Body of pancreas (tissue), 4 donors: ENCODE data around the gene GFY. TPM values are rescaled to one million over a fixed set of nuclear protein-coding genes. Genes with fewer than 3 reads are reported as not detected.

Experiments
- ATAC-seq: fragments of 150-250 bp; one replicate; pipeline ENCODE4 v1.9.1; 2016
- DNase-seq, 4 donors: peaks; one replicate each; pipeline ENCODE4 v3.0.0-alpha.2; 2019
- H3K27ac ChIP-seq, 4 donors: fragments of 200-600 bp; sonication (generic); 1 replicate in 3 of 4; 2 replicates in 1 of 4; pipeline versions ENCODE4 v1.5.1 to v1.6.1; 2016 to 2019; ENCODE audit warnings: mild to moderate bottlenecking in 1 of 4, mixed read lengths in 1 of 4, moderate library complexity in 1 of 4
- H3K27me3 ChIP-seq, 2 donors: fragments of 200-600 bp; sonication (generic); one replicate each; pipeline ENCODE4 v1.6.0; 2016; ENCODE audit warnings: mild to moderate bottlenecking in 1 of 2
- H3K36me3 ChIP-seq, 2 donors: fragments of 200-600 bp; sonication (generic); replicated peaks in 1 of 2; 2 replicates each; pipeline ENCODE4 v1.5.1; 2016; ENCODE audit warnings: low read depth in 2 of 2; ENCODE audit not compliant: insufficient read depth in 1 of 2
- H3K4me1 ChIP-seq: fragments of 200-600 bp; sonication (generic); one replicate; pipeline ENCODE4 v1.6.0; 2016
- H3K4me3 ChIP-seq, 2 donors: fragments of 200-600 bp; sonication (generic); 1 replicate in 1 of 2; 2 replicates in 1 of 2; pipeline ENCODE4 v1.5.1; 2016 to 2019
- H3K9me3 ChIP-seq, 3 donors: fragments of 200-600 bp; sonication (generic); 1 replicate in 2 of 3; 2 replicates in 1 of 3; pipeline ENCODE4 v1.5.1; 2016
- CTCF ChIP-seq, 7 experiments: fragments of 450-650 bp in 4 of 7; fragments of 200-600 bp in 3 of 7; sonication (generic) in 3 of 7; IDR thresholded peaks; one replicate each; pipeline ENCODE4 v1.5.1; 2016 to 2019; ENCODE audit warnings: antibody characterized with exemption in 7 of 7
- POLR2A ChIP-seq, 3 donors: fragments of 450-650 bp; IDR thresholded peaks; one replicate each; pipeline ENCODE4 v1.6.1; 2016; ENCODE audit warnings: antibody characterized with exemption in 3 of 3, mild to moderate bottlenecking in 2 of 3
- WGBS, 2 donors: methylation state at CpG; one replicate each; pipeline ENCODE4 v1.1.5; 2017; 5-methylcytosine and 5-hydroxymethylcytosine counted together
- intact Hi-C: fragments of 100-400 bp; cut with DNase I; formaldehyde crosslinking; loops from one replicate; pipeline ENCODE4 v1.15.1; 2023
- total RNA-seq, 2 donors: library from RNA; depleted of rRNA; stranded (reverse); fragments of >200 nt; gene quantifications; one replicate each; pipeline ENCODE4 v1.1.0, GENCODE V29; 2016

Gene GFY
- total RNA-seq, 2 donors from 2014 or later = not detected

GRCh38 chr19:49475191-49475917 is 50.2 kb downstream of the GFY start:
- intact Hi-C loops = no loop called here
- H3K36me3 ChIP-seq = no peaks in the 10 kb centered on the region
- ATAC-seq = no peak
- TF ChIP-seq CTCF (IDR thresholded peaks at IDR 0.05) (no peak), POLR2A (IDR thresholded peaks at IDR 0.05) (no peak)
- no peak for DNase-seq
- H3K27ac ChIP-seq = peak overlapping the region in 1 of 4 donors; percentile 25
- no peaks in the 10 kb centered on the region for H3K27me3 ChIP-seq
- 62 to 67% methylated on average over 13 to 15 of the region's 15 CpGs for WGBS, 2 donors
- H3K4me3 ChIP-seq = no peak overlapping the region
- H3K9me3 ChIP-seq = no peaks in the 10 kb centered on the region
- peaks cover 6% of the 10 kb centered on the region for H3K4me1 ChIP-seq

GRCh38 chr19:49475995-49476880 is 51.0 kb downstream of the GFY start:
- DNase-seq (no peak), ATAC-seq (no peak)
- no peaks in the 10 kb centered on the region for H3K27me3 ChIP-seq
- no peak for TF ChIP-seq CTCF (IDR thresholded peaks at IDR 0.05)
- intact Hi-C loops = no loop called here
- WGBS, 2 donors = 56 to 72% methylated on average over 14 to 27 of the region's 27 CpGs
- H3K27ac ChIP-seq = no peak overlapping the region
- peaks cover 6% of the 10 kb centered on the region for H3K4me1 ChIP-seq
- H3K4me3 ChIP-seq = no peak overlapping the region
- no peaks in the 10 kb centered on the region for H3K9me3 ChIP-seq
- H3K36me3 ChIP-seq = no peaks in the 10 kb centered on the region

Other genes with a start within 250 kb of the GFY start
- gene SLC6A16, start 100.2 kb upstream of the GFY start, total RNA-seq = 1 to 10 TPM in 1 of 2 donors, under 1 TPM in 1; 0.99 to 1.6 TPM
- gene CD37, start 90.0 kb upstream of the GFY start, total RNA-seq = 1 to 10 TPM; 4.0 to 6.2 TPM
- 10 to 100 TPM; 12.2 to 15.2 TPM for gene TEAD2, start 63.0 kb upstream of the GFY start, total RNA-seq
- not detected for gene DKKL1, start 61.5 kb upstream of the GFY start, total RNA-seq
- 1 to 10 TPM in 1 of 2 donors, under 1 TPM in 1; 0.66 to 2.6 TPM for gene KASH5, start 37.1 kb upstream of the GFY start, total RNA-seq
- not detected for gene PTH2, start 1.9 kb upstream of the GFY start, total RNA-seq
- gene SLC17A7, start 16.1 kb downstream of the GFY start, total RNA-seq = under 1 TPM in 1 of 2 donors, not detected in 1; 0.26 TPM
- 10 to 100 TPM; 57.0 to 63.3 TPM for gene PIH1D1, start 26.4 kb downstream of the GFY start, total RNA-seq
- 10 to 100 TPM; 25.9 to 38.9 TPM for gene ALDH16A1, start 27.8 kb downstream of the GFY start, total RNA-seq
- gene FLT3LG, start 48.8 kb downstream of the GFY start, total RNA-seq = under 1 TPM; 0.52 to 0.66 TPM
- 1,000 to 10,000 TPM; 1,758 to 2,456 TPM for gene RPL13A, start 62.2 kb downstream of the GFY start, total RNA-seq
- 1,000 to 10,000 TPM; 1,400 to 1,772 TPM for gene RPS11, start 71.0 kb downstream of the GFY start, total RNA-seq
- 100 to 1,000 TPM; 117 to 121 TPM for gene FCGRT, start 87.3 kb downstream of the GFY start, total RNA-seq
- gene RCN3, start 102.6 kb downstream of the GFY start, total RNA-seq = 10 to 100 TPM; 11.9 to 39.9 TPM
- 10 to 100 TPM; 50.6 to 73.2 TPM for gene NOSIP, start 155.2 kb downstream of the GFY start, total RNA-seq
- 1 to 10 TPM; 2.6 to 4.9 TPM for gene PRRG2, start 155.9 kb downstream of the GFY start, total RNA-seq
- gene PRR12, start 165.8 kb downstream of the GFY start, total RNA-seq = 10 to 100 TPM in 1 of 2 donors, 1 to 10 TPM in 1; 8.0 to 23.4 TPM
- 10 to 100 TPM; 10.9 to 17.9 TPM for gene RRAS, start 214.8 kb downstream of the GFY start, total RNA-seq
- 10 to 100 TPM; 16.1 to 36.6 TPM for gene SCAF1, start 216.8 kb downstream of the GFY start, total RNA-seq
- gene IRF3, start 240.5 kb downstream of the GFY start, total RNA-seq = 100 to 1,000 TPM in 1 of 2 donors, 10 to 100 TPM in 1; 46.7 to 134 TPM
- 1 to 10 TPM; 3.6 to 5.6 TPM for gene BCL2L12, start 240.5 kb downstream of the GFY start, total RNA-seq